ENCODE measurements around the gene HECW1.
A peak's percentile ranks its signal among the peaks of the same experiment; 100 is the strongest.

The HECW1 gene

GRCh38 chr7:43085017-43085416 lies 27.4 kb upstream of the HECW1 start:
- Histone ChIP-seq H3K27ac (ENCODE audit: low read depth, low read length) (no peak overlapping the region), H3K36me3 (ENCODE audit: control insufficient read depth, insufficient read depth, low read length) (no peaks in the 10 kb centered on the region), H3K9me3 (ENCODE audit: control insufficient read depth, insufficient read depth, low read depth, low read length) (peaks cover 3% of the 10 kb centered on the region; the same call in 1 of the 2 replicates), H3K4me1 (ENCODE audit: control insufficient read depth, insufficient read depth, low read length) (no peaks in the 10 kb centered on the region), H3K4me3 (ENCODE audit: low read depth, low read length) (no peak overlapping the region), H3K27me3 (ENCODE audit: control insufficient read depth, insufficient read depth, low read length) (no peaks in the 10 kb centered on the region), H3K9ac (ENCODE audit: low read length) (no peak overlapping the region)

- H3K4me3 ChIP-seq (ENCODE audit: low read depth, low read length) = no peak overlapping the region
- H3K9me3 ChIP-seq (ENCODE audit: control insufficient read depth, insufficient read depth, low read depth, low read length) = peaks cover 3% of the 10 kb centered on the region; the same call in 1 of the 2 replicates
- H3K9ac ChIP-seq (ENCODE audit: low read length) = no peak overlapping the region
- H3K27me3 ChIP-seq (ENCODE audit: control insufficient read depth, insufficient read depth, low read length) = no peaks in the 10 kb centered on the region
- H3K4me1 ChIP-seq (ENCODE audit: control insufficient read depth, insufficient read depth, low read length) = no peaks in the 10 kb centered on the region
- H3K27ac ChIP-seq (ENCODE audit: low read depth, low read length) = no peak overlapping the region
- H3K36me3 ChIP-seq (ENCODE audit: control insufficient read depth, insufficient read depth, low read length) = no peaks in the 10 kb centered on the region
These were observed 26.5 kb upstream of the HECW1 start for GRCh38 chr7:43085992-43086391.

- H3K27me3 ChIP-seq (ENCODE audit: control insufficient read depth, insufficient read depth, low read length) = no peaks in the 10 kb centered on the region
- H3K9me3 ChIP-seq (ENCODE audit: control insufficient read depth, insufficient read depth, low read depth, low read length) = peaks cover 3% of the 10 kb centered on the region; the same call in 1 of the 2 replicates
- no peak overlapping the region for H3K27ac ChIP-seq (ENCODE audit: low read depth, low read length)
- H3K4me3 ChIP-seq (ENCODE audit: low read depth, low read length) = no peak overlapping the region
- H3K4me1 ChIP-seq (ENCODE audit: control insufficient read depth, insufficient read depth, low read length) = no peaks in the 10 kb centered on the region
- no peak overlapping the region for H3K9ac ChIP-seq (ENCODE audit: low read length)
- H3K36me3 ChIP-seq (ENCODE audit: control insufficient read depth, insufficient read depth, low read length) = no peaks in the 10 kb centered on the region
These were observed 19.6 kb upstream of the HECW1 start for GRCh38 chr7:43092819-43093218.

GRCh38 chr7:43096875-43097274 lies 15.6 kb upstream of the HECW1 start:
- H3K9me3 ChIP-seq (ENCODE audit: control insufficient read depth, insufficient read depth, low read depth, low read length) = no peaks in the 10 kb centered on the region
- no peak overlapping the region for H3K4me3 ChIP-seq (ENCODE audit: low read depth, low read length)
- H3K4me1 ChIP-seq (ENCODE audit: control insufficient read depth, insufficient read depth, low read length) = no peaks in the 10 kb centered on the region
- H3K27ac ChIP-seq (ENCODE audit: low read depth, low read length) = no peak overlapping the region
- H3K9ac ChIP-seq (ENCODE audit: low read length) = no peak overlapping the region
- no peaks in the 10 kb centered on the region for H3K36me3 ChIP-seq (ENCODE audit: control insufficient read depth, insufficient read depth, low read length)
- H3K27me3 ChIP-seq (ENCODE audit: control insufficient read depth, insufficient read depth, low read length) = no peaks in the 10 kb centered on the region

GRCh38 chr7:43099750-43100149 lies 12.7 kb upstream of the HECW1 start:
- Histone ChIP-seq H3K4me3 (ENCODE audit: low read depth, low read length) (no peak overlapping the region), H3K36me3 (ENCODE audit: control insufficient read depth, insufficient read depth, low read length) (no peaks in the 10 kb centered on the region), H3K4me1 (ENCODE audit: control insufficient read depth, insufficient read depth, low read length) (no peaks in the 10 kb centered on the region), H3K9me3 (ENCODE audit: control insufficient read depth, insufficient read depth, low read depth, low read length) (no peaks in the 10 kb centered on the region), H3K27me3 (ENCODE audit: control insufficient read depth, insufficient read depth, low read length) (no peaks in the 10 kb centered on the region), H3K27ac (ENCODE audit: low read depth, low read length) (no peak overlapping the region), H3K9ac (ENCODE audit: low read length) (no peak overlapping the region)

GRCh38 chr7:43104874-43105520 lies 7.5 kb upstream of the HECW1 start:
- Histone ChIP-seq H3K4me1 (ENCODE audit: control insufficient read depth, insufficient read depth, low read length) (peaks cover 12% of the 10 kb centered on the region), H3K36me3 (ENCODE audit: control insufficient read depth, insufficient read depth, low read length) (no peaks in the 10 kb centered on the region), H3K27ac (ENCODE audit: low read depth, low read length) (no peak overlapping the region), H3K9ac (ENCODE audit: low read length) (no peak overlapping the region), H3K27me3 (ENCODE audit: control insufficient read depth, insufficient read depth, low read length) (peaks cover 3% of the 10 kb centered on the region; the same call in 1 of the 2 replicates), H3K4me3 (ENCODE audit: low read depth, low read length) (no peak overlapping the region), H3K9me3 (ENCODE audit: control insufficient read depth, insufficient read depth, low read depth, low read length) (peaks cover 4% of the 10 kb centered on the region; the same call in 1 of the 2 replicates)

GRCh38 chr7:43105521-43106120 lies 6.8 kb upstream of the HECW1 start:
- Histone ChIP-seq H3K36me3 (ENCODE audit: control insufficient read depth, insufficient read depth, low read length) (no peaks in the 10 kb centered on the region), H3K9me3 (ENCODE audit: control insufficient read depth, insufficient read depth, low read depth, low read length) (peaks cover 4% of the 10 kb centered on the region; the same call in 1 of the 2 replicates), H3K9ac (ENCODE audit: low read length) (no peak overlapping the region), H3K4me3 (ENCODE audit: low read depth, low read length) (no peak overlapping the region), H3K27ac (ENCODE audit: low read depth, low read length) (no peak overlapping the region), H3K4me1 (ENCODE audit: control insufficient read depth, insufficient read depth, low read length) (peaks cover 12% of the 10 kb centered on the region), H3K27me3 (ENCODE audit: control insufficient read depth, insufficient read depth, low read length) (peaks cover 5% of the 10 kb centered on the region; the same call in 1 of the 2 replicates)

GRCh38 chr7:43108255-43109011 lies 4.0 kb upstream of the HECW1 start:
- Histone ChIP-seq H3K4me3 (ENCODE audit: low read depth, low read length) (no peak overlapping the region), H3K27me3 (ENCODE audit: control insufficient read depth, insufficient read depth, low read length) (peaks cover 30% of the 10 kb centered on the region), H3K27ac (ENCODE audit: low read depth, low read length) (no peak overlapping the region), H3K9ac (ENCODE audit: low read length) (peak overlapping the region; percentile 24), H3K9me3 (ENCODE audit: control insufficient read depth, insufficient read depth, low read depth, low read length) (peaks cover 4% of the 10 kb centered on the region; the same call in 1 of the 2 replicates), H3K36me3 (ENCODE audit: control insufficient read depth, insufficient read depth, low read length) (no peaks in the 10 kb centered on the region), H3K4me1 (ENCODE audit: control insufficient read depth, insufficient read depth, low read length) (peaks cover 19% of the 10 kb centered on the region)

- H3K4me1 ChIP-seq (ENCODE audit: control insufficient read depth, insufficient read depth, low read length) = peaks cover 38% of the 10 kb centered on the region
- H3K27ac ChIP-seq (ENCODE audit: low read depth, low read length) = no peak overlapping the region
- no peak overlapping the region for H3K9ac ChIP-seq (ENCODE audit: low read length)
- H3K36me3 ChIP-seq (ENCODE audit: control insufficient read depth, insufficient read depth, low read length) = no peaks in the 10 kb centered on the region
- H3K9me3 ChIP-seq (ENCODE audit: control insufficient read depth, insufficient read depth, low read depth, low read length) = no peaks in the 10 kb centered on the region
- H3K4me3 ChIP-seq (ENCODE audit: low read depth, low read length) = no peak overlapping the region
- H3K27me3 ChIP-seq (ENCODE audit: control insufficient read depth, insufficient read depth, low read length) = peaks cover 51% of the 10 kb centered on the region
These were observed 1.5 kb upstream of the HECW1 start for GRCh38 chr7:43110791-43111535.

GRCh38 chr7:43111630-43112458 lies 603 bp upstream of the HECW1 start:
- peaks cover 40% of the 10 kb centered on the region for H3K4me1 ChIP-seq (ENCODE audit: control insufficient read depth, insufficient read depth, low read length)
- H3K4me3 ChIP-seq (ENCODE audit: low read depth, low read length) = peak overlapping the region; percentile 80
- H3K36me3 ChIP-seq (ENCODE audit: control insufficient read depth, insufficient read depth, low read length) = no peaks in the 10 kb centered on the region
- H3K9me3 ChIP-seq (ENCODE audit: control insufficient read depth, insufficient read depth, low read depth, low read length) = no peaks in the 10 kb centered on the region
- H3K9ac ChIP-seq (ENCODE audit: low read length) = no peak overlapping the region
- H3K27ac ChIP-seq (ENCODE audit: low read depth, low read length) = no peak overlapping the region
- peaks cover 54% of the 10 kb centered on the region for H3K27me3 ChIP-seq (ENCODE audit: control insufficient read depth, insufficient read depth, low read length)

All from HUES6 (cell line).